Spleen (tissue), 11 donors: Measurements from ENCODE around the gene SNX9. TPM values are rescaled to one million over a fixed set of nuclear protein-coding genes. Genes with fewer than 3 reads are reported as not detected.

Source experiments
- DNase-seq: peaks from one replicate; pipeline ENCODE4 v3.0.0-alpha.2; 2020
- H3K27ac ChIP-seq, 8 donors: fragments of 200-600 bp; sonication (generic) in 7 of 8; 1 replicate in 4 of 8; 2 replicates in 4 of 8; pipeline versions ENCODE4 v1.5.0 to v1.8.0; 2016 to 2021; ENCODE audit warnings: inconsistent platforms in 4 of 8, mild to moderate bottlenecking in 4 of 8, moderate library complexity in 1 of 8
- H3K27me3 ChIP-seq, 7 donors: fragments of 200-600 bp; sonication (generic) in 6 of 7; replicated peaks in 1 of 7; 1 replicate in 4 of 7; 2 replicates in 3 of 7; pipeline versions ENCODE4 v1.5.0 to v1.8.0; 2016 to 2021; ENCODE audit warnings: inconsistent platforms in 3 of 7, mild to moderate bottlenecking in 1 of 7
- H3K36me3 ChIP-seq, 6 donors: fragments of 200-600 bp; sonication (generic) in 5 of 6; 1 replicate in 4 of 6; 2 replicates in 2 of 6; pipeline versions ENCODE4 v1.5.0 to v1.8.0; 2016 to 2021; ENCODE audit warnings: inconsistent platforms in 2 of 6
- H3K4me1 ChIP-seq, 6 donors: fragments of 200-600 bp; sonication (generic) in 5 of 6; 1 replicate in 3 of 6; 2 replicates in 3 of 6; pipeline versions ENCODE4 v1.5.0 to v1.8.0; 2016 to 2021; ENCODE audit warnings: inconsistent platforms in 3 of 6
- H3K4me3 ChIP-seq, 8 donors: fragments of 200-600 bp; sonication (generic) in 7 of 8; 1 replicate in 4 of 8; 2 replicates in 4 of 8; pipeline versions ENCODE4 v1.5.0 to v1.8.0; 2016 to 2021; ENCODE audit warnings: inconsistent platforms in 4 of 8, mild to moderate bottlenecking in 4 of 8, moderate library complexity in 2 of 8
- H3K9me3 ChIP-seq, 8 donors: fragments of 200-600 bp; sonication (generic) in 7 of 8; 1 replicate in 4 of 8; 2 replicates in 4 of 8; pipeline versions ENCODE4 v1.5.0 to v1.8.0; 2016 to 2021; ENCODE audit warnings: inconsistent platforms in 4 of 8
- POLR2A ChIP-seq, 3 donors: fragments of 450-650 bp; IDR thresholded peaks; one replicate each; pipeline ENCODE4 v1.5.1; 2017; ENCODE audit warnings: antibody characterized with exemption in 3 of 3, mild to moderate bottlenecking in 1 of 3
- POLR2AphosphoS5 ChIP-seq, 3 donors: sonication (generic); formaldehyde crosslinking; IDR thresholded peaks; one replicate each; pipeline ENCODE4 v1.5.1; 2017; ENCODE audit warnings: antibody characterized with exemption in 3 of 3
- WGBS, 5 donors: extraction: QIAGEN DNeasy Blood & Tissue Kit in 3 of 5; methylation state at CpG; one replicate each; pipeline versions ENCODE4 v1.1.5 to v1.1.7; 2013 to 2018; 5-methylcytosine and 5-hydroxymethylcytosine counted together
- intact Hi-C: fragments of 100-400 bp; cut with DNase I; formaldehyde crosslinking; loops from one replicate; pipeline ENCODE4 v1.15.0; 2023; ENCODE audit warnings: low total_unique reads
- polyA plus RNA-seq, 3 donors: library from polyadenylated mRNA; stranded (reverse); fragments of 200-250 nt; gene quantifications; one replicate each; pipeline ENCODE4 v1.2.1, GENCODE V29; 2013
- total RNA-seq, 7 donors: library from RNA; depleted of rRNA in 3 of 7; stranded (reverse); fragments of >200 nt in 3 of 7; fragmentation: NEBNext Ultra II Directional in 4 of 7; extraction: Animal tissue kit (Norgen Biotek cat#: 25700) in 4 of 7; gene quantifications; one replicate each; pipeline versions ENCODE4 v1.1.0 to v1.2.1, GENCODE V29; 2016 to 2021
- TF ChIP-seq, protein P1 (sequence below), 11 experiments: fragments of 200-600 bp in 7 of 11; fragments of 450-650 bp in 4 of 11; sonication (generic) in 4 of 11; IDR thresholded peaks in 8 of 11; conservative IDR thresholded peaks in 3 of 11; 1 replicate in 7 of 11; 2 replicates in 4 of 11; pipeline versions ENCODE4 v1.4.0 to v1.8.0; 2016 to 2021; ENCODE audit warnings: antibody characterized with exemption in 11 of 11, inconsistent platforms in 4 of 11, mild to moderate bottlenecking in 1 of 11
- donor health status: healthy with polysubstance abuse.
- donor health status: DM: no; HTN: no; CAD: no; lungs with moderate emphysema.
- donor health status: DM: no; HTN: no; CAD: no.
- donor health status: Bipolar disorder and iron deficiency.
- donor health status: healthy.
- donor health status: DM: no; HTN: no; CAD: no.
- donor health status: DM: yes; HTN: yes; CAD: no.

The SNX9 gene
- total and polyA plus RNA-seq, 10 donors, result 18.9 to 42.5 (median 31.8) TPM

DNA sequence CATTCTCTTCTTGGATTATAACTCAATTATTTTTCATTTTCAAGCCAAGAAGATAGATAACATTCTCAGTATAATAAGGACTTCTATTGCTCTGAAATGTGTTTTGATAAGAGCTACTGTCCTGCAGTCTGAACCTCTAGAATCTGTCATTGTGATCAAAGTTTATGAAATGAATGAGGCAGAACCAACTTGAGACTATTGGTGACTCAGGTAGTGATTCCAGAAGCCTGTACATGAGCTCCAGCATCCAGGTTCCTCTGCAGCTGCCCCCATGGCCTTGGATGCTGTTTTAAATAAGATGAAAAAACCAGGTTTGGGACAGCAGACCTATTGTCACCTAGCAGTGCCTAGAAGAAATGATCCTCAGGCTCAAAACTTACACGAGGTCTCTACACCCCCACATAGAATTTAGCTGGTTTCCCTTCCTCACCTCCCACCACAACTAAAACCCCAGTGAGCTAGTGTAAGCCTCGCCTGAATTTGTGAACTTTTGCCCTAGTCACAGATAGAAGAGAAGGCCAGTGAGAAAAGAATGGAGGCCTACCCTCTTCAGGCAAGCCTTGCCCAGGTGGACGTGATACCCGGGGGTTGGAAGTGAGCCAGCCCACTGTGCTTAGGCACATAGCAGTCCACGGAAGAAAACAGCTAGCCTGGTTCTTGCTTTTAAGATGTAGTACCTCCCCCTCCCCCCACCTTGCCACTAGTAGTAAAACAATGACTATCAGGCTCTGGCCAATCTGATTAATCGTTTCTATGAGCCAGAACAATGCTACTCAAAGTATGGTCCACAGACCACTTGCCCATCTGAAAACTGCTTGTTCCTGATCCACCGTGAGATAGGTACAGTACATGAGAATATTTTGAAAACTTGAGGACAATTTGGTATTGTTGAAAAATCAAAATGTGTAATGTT, 85.6 kb downstream of the SNX9 start:
- intact Hi-C loops, result no loop called here
- Histone ChIP-seq H3K27ac (peak overlapping the region in 3 of 8 donors; percentile 31 to 62 (median 42)), H3K36me3 (peaks cover 0 to 90% (median 32%) of the 10 kb centered on the region in 6 donors), H3K4me3 (no peak overlapping the region), H3K4me1 (peaks cover 0 to 32% (median 3%) of the 10 kb centered on the region in 6 donors), H3K9me3 (no peaks in the 10 kb centered on the region), H3K27me3 (no peaks in the 10 kb centered on the region)
- 69 to 81% (median 78%) methylated on average over 7 of the region's 7 CpGs for whole genome bisulfite sequencing, 5 donors
- DNase-seq, result no peak
- TF ChIP-seq POLR2A (IDR thresholded peaks at IDR 0.05) (no peak), POLR2AphosphoS5 (IDR thresholded peaks at IDR 0.05) (no peak)
- TF ChIP-seq, protein P1, sequence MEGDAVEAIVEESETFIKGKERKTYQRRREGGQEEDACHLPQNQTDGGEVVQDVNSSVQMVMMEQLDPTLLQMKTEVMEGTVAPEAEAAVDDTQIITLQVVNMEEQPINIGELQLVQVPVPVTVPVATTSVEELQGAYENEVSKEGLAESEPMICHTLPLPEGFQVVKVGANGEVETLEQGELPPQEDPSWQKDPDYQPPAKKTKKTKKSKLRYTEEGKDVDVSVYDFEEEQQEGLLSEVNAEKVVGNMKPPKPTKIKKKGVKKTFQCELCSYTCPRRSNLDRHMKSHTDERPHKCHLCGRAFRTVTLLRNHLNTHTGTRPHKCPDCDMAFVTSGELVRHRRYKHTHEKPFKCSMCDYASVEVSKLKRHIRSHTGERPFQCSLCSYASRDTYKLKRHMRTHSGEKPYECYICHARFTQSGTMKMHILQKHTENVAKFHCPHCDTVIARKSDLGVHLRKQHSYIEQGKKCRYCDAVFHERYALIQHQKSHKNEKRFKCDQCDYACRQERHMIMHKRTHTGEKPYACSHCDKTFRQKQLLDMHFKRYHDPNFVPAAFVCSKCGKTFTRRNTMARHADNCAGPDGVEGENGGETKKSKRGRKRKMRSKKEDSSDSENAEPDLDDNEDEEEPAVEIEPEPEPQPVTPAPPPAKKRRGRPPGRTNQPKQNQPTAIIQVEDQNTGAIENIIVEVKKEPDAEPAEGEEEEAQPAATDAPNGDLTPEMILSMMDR (IDR thresholded peaks at IDR 0.05 in 8 of 11, conservative IDR thresholded peaks at IDR 0.05 in 3 of 11), result no peak

DNA sequence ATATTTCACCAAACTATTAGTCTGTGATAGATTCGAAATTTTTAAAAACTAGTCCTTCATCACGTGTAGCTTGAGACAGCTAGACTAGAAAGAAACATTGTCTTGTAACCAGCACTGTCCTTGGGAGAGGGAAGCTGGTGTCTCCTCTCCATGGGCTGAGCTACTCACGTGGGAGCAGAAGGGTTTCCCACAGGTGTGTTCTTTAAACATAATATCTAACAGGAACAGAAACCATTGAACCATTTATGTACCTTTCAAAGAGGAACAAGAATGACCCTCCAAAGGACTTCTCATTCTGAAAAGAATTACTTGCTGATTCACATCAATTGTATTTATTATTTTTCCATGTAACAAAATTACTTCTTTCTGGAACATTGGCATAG, 86.2 kb downstream of the SNX9 start:
- TF ChIP-seq POLR2AphosphoS5 (IDR thresholded peaks at IDR 0.05) (no peak), POLR2A (IDR thresholded peaks at IDR 0.05) (no peak)
- TF ChIP-seq, protein P1 (IDR thresholded peaks at IDR 0.05 in 8 of 11, conservative IDR thresholded peaks at IDR 0.05 in 3 of 11), result no peak
- 74 to 88% (median 78%) methylated on average over 3 of the region's 3 CpGs for WGBS, 5 donors
- Histone ChIP-seq H3K9me3 (no peaks in the 10 kb centered on the region), H3K27ac (peak overlapping the region in 2 of 8 donors; percentile 42 to 62), H3K36me3 (peaks cover 0 to 90% (median 28%) of the 10 kb centered on the region in 6 donors), H3K4me3 (no peak overlapping the region), H3K4me1 (peaks cover 0 to 32% (median 3%) of the 10 kb centered on the region in 6 donors), H3K27me3 (no peaks in the 10 kb centered on the region)
- intact Hi-C loops, result no loop called here
- DNase-seq, result no peak

DNA sequence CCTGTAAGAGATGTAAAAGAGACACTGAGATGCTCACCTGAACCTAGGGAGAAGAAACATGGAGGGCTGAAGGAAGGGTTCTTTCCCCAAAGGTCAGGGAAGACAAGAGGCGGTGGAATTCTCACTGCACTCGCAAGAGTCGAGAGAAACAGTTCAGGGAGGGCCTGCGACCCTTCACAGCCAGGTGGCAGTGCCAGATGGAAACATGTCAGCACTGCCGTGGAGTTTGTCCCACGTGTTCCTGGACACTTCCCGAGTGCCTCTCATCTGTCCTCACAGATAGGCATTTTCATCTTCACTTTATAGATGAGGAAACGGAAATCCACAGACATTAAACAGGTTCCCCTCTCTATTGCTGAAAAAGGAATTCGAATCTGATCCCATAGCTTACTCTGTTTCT, 88.2 kb downstream of the SNX9 start:
- H3K27ac ChIP-seq, result no peak overlapping the region
- no peak for DNase-seq
- peaks cover 0 to 32% (median 3%) of the 10 kb centered on the region in 6 donors for H3K4me1 ChIP-seq
- H3K4me3 ChIP-seq, result no peak overlapping the region
- TF ChIP-seq POLR2A (IDR thresholded peaks at IDR 0.05) (no peak), POLR2AphosphoS5 (IDR thresholded peaks at IDR 0.05) (no peak)
- TF ChIP-seq, protein P1 (IDR thresholded peaks at IDR 0.05 in 8 of 11, conservative IDR thresholded peaks at IDR 0.05 in 3 of 11), result no peak
- 88 to 94% (median 92%) methylated on average over 9 of the region's 9 CpGs for WGBS, 5 donors
- peaks cover 0 to 91% (median 23%) of the 10 kb centered on the region in 6 donors for H3K36me3 ChIP-seq
- no peaks in the 10 kb centered on the region for H3K9me3 ChIP-seq
- no peaks in the 10 kb centered on the region for H3K27me3 ChIP-seq
- intact Hi-C loops, result no loop called here

DNA sequence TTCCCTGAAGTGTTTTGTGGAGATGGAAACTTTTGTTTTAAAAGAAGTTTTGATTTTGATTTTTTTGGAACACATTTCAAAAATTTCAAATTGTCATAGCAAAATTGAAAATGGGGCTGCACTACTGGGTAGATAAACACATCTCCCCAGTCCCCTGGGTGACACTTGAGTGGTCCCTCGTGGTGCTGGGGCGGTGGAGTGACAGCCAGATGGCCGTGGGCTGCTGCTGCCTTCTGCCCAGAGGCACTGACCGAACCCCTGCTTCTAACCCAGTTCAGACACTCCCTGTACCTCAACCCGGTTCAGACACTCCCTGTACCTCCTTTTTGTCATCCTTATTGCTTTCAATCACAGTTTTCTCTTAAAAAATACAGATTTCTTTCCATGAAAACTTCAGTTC, 88.7 kb downstream of the SNX9 start:
- H3K36me3 ChIP-seq, result peaks cover 0 to 93% (median 23%) of the 10 kb centered on the region in 6 donors
- H3K27ac ChIP-seq, result peak overlapping the region in 1 of 8 donors; percentile 7
- no peaks in the 10 kb centered on the region for H3K27me3 ChIP-seq
- 70 to 91% (median 78%) methylated on average over 5 of the region's 5 CpGs for WGBS, 5 donors
- H3K4me3 ChIP-seq, result no peak overlapping the region
- H3K9me3 ChIP-seq, result no peaks in the 10 kb centered on the region
- TF ChIP-seq, protein P1 (IDR thresholded peaks at IDR 0.05 in 8 of 11, conservative IDR thresholded peaks at IDR 0.05 in 3 of 11), result no peak
- peaks cover 0 to 32% (median 3%) of the 10 kb centered on the region in 6 donors for H3K4me1 ChIP-seq
- no peak for DNase-seq
- intact Hi-C loops, result no loop called here
